ENCODE results near the gene RSRC2.

GRCh38 chr12:122526683-122527477, at the start of gene RSRC2, which contains the start of gene KNTC1:
- TF ChIP-seq CTCF (IDR thresholded peaks at IDR 0.05) (no peak), POLR2A (IDR thresholded peaks at IDR 0.05) (peak in 1 of 2 donors; percentile 96)
